GM19468 (cell line): Measurements from ENCODE around the gene CCDC97.

Experiments
- ATAC-seq: cut with Tn5 transposase; IDR thresholded peaks from one replicate; pipeline ENCODE4 v1.9.1; 2021; ENCODE audit warnings: mild to moderate bottlenecking, moderate library complexity, moderate number of reproducible peaks; ENCODE audit not compliant: unreplicated experiment; ENCODE audit errors: extremely low read depth

The CCDC97 gene

DNA sequence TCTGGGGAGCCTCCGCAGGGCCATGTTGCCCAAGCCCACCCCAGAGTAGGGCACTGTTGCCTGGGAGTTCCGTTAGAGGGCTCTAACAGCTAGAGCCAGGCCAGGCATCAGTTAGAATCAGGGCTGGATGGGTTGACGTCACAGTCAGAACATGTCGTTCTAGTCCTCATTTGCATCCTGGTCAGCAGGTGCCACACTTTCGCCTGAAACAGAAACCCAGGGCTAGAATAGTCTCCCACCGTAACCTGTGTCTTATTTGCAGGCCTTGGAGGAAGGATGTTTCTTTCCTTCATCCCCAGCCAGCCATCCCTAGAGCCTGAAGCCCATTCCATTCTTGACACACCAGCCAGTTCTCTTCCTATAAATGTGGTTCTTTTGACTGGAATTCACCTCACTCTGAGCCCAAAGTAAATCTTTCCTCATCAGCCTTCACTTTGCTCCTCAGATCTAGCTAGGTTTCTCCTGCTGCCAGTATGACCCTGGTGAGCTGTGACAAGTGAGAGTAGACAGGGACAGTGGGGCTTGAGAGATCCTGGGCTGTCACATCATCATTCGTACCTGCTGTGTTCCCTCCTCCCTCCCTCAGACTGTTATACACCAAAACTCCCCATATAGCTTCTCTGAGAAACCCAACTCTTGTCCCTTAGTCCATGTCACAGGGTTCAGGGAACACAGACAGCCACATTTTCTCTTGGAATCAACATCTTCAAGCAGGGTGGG lies 12.2 kb upstream of the CCDC97 start:
- peak; percentile 28 for ATAC-seq

GRCh38 chr19:41298348-41298964 lies 11.5 kb upstream of the CCDC97 start:
- ATAC-seq, result no peak

GRCh38 chr19:41299046-41299754 lies 10.8 kb upstream of the CCDC97 start:
- no peak for ATAC-seq

DNA sequence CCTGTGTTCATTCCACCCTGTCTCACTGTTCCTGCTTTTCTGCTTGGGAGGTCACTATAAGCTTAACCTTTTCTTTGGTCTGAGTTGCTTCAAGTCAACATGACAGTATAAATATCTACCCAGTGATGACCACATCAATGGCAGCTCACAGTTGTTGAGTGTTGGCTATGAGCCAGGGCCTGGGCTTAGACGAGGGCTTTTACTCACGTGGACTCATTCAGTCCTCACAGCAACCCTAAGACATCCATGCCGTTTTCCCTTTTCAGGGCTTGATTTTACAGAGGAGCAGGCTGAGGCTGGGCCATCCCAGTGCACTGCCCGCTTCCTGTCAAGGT lies 10.2 kb upstream of the CCDC97 start:
- no peak for ATAC-seq

DNA sequence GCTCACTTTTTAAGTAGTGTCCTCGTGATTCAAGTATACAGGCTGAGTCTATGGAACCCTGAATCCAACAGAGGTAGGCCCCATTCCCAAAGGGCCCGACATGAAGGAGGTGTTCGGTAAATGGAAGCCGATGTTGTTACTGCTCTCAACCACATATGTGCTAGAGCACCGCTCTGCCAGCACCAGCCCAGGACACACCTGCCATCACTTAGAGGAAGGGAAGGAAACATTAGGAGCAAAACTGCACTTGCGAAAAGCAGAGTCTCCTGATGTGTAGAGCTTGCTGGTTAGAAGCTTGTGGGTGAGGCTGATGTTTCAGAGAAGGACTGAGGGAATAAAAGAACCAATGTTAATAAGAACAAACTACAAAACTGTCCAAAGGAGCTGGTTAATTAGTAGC lies 9.4 kb upstream of the CCDC97 start:
- no peak for ATAC-seq

- ATAC-seq, result no peak
These were observed 7.2 kb upstream of the CCDC97 start for GRCh38 chr19:41302624-41303351.

DNA sequence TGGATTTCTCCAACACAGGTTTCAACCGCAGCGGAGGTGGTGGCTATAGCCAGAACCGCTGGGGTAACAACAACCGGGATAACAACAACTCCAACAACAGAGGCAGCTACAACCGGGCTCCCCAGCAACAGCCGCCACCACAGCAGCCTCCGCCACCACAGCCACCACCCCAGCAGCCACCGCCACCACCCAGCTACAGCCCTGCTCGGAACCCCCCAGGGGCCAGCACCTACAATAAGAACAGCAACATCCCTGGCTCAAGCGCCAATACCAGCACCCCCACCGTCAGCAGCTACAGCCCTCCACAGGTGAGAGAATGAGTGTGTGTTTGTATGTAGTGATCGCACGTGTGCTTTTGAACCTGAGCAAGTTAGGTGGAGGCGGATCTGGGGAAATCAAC lies 6.0 kb upstream of the CCDC97 start:
- ATAC-seq, result no peak

GRCh38 chr19:41304706-41305483 lies 5.1 kb upstream of the CCDC97 start:
- ATAC-seq, result no peak

- ATAC-seq, result no peak
These were observed 3.8 kb upstream of the CCDC97 start for GRCh38 chr19:41305927-41306793.

DNA sequence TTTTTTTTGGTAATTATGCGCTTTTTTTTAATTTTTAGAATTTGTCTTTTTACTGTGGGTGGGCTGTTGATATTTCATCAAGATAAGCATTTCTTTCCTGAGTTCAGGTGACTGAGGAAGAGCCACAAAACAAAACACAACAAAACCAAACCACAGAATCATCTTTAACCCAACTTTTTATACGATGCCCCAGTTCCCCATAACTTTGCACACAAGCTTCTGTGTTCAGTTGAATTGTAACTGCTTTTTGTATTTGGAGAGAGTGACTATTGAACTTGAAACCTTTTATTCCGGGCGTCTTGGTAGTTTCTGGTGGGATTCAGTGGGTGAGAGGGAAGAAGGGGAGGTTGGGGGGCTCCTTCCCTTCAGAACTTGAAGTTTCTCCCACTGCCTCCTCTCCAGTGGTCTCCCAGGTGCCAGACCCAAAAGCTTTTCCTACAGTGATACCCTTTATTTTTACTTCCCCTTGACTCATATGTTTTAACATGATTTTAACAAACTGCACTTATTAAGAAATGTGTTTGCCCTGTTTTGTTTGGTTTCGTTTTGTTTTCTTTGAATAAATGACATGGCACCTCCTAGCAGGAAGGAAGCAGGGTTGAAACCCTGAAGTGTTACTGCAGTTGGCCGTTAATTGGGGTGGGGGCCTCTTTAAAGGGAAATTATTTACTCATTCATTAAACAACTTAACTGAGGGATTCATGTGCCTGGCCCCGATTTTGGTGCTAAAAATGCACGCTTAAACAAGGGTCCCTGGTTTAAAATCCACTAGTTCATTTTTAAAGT lies 2.7 kb upstream of the CCDC97 start:
- no peak for ATAC-seq

DNA sequence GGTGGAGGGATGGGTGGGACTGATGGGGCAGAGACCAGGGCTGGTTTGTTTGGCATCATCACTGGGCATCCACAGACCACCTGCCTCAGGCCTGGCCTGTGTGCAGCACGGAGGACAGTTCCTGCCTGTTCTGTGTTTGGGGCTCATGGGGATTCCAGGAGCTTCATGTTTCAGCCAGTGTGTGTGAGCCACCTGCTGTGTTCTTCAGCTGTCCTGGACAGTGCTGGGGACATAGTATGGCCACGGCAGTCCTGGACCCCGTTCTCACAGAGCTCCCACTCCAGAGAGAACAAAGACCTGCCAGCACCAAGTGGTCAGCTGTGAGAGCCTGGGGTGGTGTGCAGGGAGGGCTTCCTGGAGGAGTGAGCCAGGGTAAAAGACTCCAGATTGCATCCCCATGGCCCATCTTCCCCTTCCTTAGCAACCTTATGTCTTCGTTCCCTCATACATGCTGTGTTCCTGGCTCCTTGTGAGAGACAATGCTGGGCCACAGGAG lies 2.0 kb upstream of the CCDC97 start:
- no peak for ATAC-seq

DNA sequence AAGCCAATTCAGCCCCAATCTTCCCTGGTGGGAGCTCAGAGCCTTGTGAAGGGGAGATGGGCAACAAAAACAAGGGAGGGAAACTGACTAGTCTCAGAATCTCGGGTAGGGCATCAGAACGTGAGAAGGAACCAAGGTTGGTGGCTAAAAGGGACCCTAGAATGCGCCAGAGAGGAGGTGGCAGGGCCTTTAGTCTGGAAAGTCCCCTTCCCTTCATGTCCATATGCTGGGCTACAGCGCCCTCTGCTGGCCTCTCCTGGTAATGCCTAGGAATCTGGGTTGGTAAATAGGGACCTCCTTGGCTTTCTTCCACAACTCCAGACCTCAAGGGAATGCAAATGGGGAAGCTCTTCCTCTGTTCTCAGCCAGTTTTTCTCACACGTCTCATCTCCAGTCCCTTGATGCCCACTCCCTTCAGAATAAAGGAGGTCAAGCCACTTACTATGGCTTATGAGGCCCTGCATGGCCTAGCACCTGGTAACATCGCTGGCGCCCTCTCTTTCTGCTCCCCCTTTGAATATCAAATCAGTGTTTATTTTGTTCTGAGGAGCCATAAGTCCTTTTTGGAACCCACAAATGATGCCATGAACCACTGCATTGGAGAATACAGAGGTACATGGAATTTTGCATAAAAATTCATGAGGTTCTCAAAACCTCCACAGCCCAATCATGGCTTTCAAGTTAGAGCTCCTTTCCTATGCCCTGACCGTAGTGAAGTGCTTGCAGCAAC lies 1.4 kb upstream of the CCDC97 start:
- ATAC-seq, result no peak

GRCh38 chr19:41309180-41310032 lies 566 bp upstream of the CCDC97 start:
- no peak for ATAC-seq

- ATAC-seq, result no peak
These were observed 1.1 kb downstream of the CCDC97 start for GRCh38 chr19:41311072-41311471.

GRCh38 chr19:41311613-41312012 lies 1.6 kb downstream of the CCDC97 start:
- ATAC-seq, result no peak

DNA sequence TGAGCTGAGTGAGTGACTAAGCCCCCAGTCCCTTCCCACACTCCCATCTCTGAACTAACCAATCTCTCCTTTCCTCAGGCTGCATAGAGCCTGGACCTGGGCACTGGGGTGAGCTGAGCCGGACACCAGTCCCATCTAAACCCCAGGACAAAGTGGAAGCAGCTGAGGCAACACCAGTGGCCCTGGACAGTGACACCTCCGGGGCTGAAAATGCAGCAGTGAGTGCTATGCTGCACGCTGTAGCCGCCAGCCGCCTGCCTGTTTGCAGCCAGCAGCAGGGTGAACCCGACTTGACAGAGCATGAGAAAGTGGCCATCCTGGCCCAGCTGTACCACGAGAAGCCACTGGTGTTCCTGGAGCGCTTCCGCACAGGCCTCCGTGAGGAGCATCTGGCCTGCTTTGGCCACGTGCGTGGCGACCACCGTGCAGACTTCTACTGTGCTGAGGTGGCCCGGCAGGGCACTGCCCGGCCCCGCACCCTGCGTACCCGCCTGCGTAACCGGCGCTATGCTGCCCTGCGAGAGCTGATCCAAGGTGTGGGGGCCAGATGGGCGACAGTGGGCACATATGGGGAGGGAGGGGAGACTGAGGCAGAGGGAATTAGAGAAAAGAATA lies 6.4 kb downstream of the CCDC97 start:
- no peak for ATAC-seq
